CD14-positive monocyte (primary cell): ENCODE results near the gene INPP5A. TPM values are rescaled to one million over a fixed set of nuclear protein-coding genes. Genes with fewer than 3 reads are reported as not detected.

ENCODE experiments used
- DNase-seq, 3 donors: peaks; one replicate each; pipeline ENCODE4 v3.0.0-alpha.2; 2011 to 2022
- H2AFZ ChIP-seq: 2 replicates; pipeline ENCODE4 v1.6.0; 2012; ENCODE audit warnings: mild to moderate bottlenecking, low read depth, low read length, inconsistent platforms; ENCODE audit not compliant: insufficient read depth, poor library complexity, severe bottlenecking
- H3K27ac ChIP-seq, 2 donors: 1 replicate in 1 of 2; 2 replicates in 1 of 2; pipeline ENCODE4 v1.5.1; 2012 to 2013; ENCODE audit warnings: low read length in 2 of 2, control low read depth in 1 of 2, inconsistent platforms in 1 of 2, low read depth in 1 of 2, mild to moderate bottlenecking in 1 of 2
- H3K27me3 ChIP-seq, 2 donors: one replicate each; pipeline versions ENCODE4 v1.6.0 to v1.6.1; 2011 to 2013; ENCODE audit warnings: low read length in 2 of 2; ENCODE audit not compliant: control insufficient read depth in 2 of 2, insufficient read depth in 2 of 2
- H3K36me3 ChIP-seq, 2 donors: replicated peaks in 1 of 2; 1 replicate in 1 of 2; 2 replicates in 1 of 2; pipeline versions ENCODE4 v1.5.1 to v1.6.1; 2012 to 2013; ENCODE audit warnings: low read length in 2 of 2, control low read depth in 1 of 2, inconsistent platforms in 1 of 2, mild to moderate bottlenecking in 1 of 2; ENCODE audit not compliant: insufficient read depth in 2 of 2, control insufficient read depth in 1 of 2
- H3K4me1 ChIP-seq, 2 donors: 1 replicate in 1 of 2; 2 replicates in 1 of 2; pipeline versions ENCODE4 v1.5.1 to v1.6.1; 2012 to 2013; ENCODE audit warnings: low read length in 2 of 2, control low read depth in 1 of 2, inconsistent platforms in 1 of 2, mild to moderate bottlenecking in 1 of 2, moderate library complexity in 1 of 2; ENCODE audit not compliant: insufficient read depth in 2 of 2, control insufficient read depth in 1 of 2
- H3K4me2 ChIP-seq: replicated peaks from 2 replicates; pipeline ENCODE3; 2012; ENCODE audit warnings: low read length, moderate library complexity, mild to moderate bottlenecking; ENCODE audit not compliant: poor library complexity, severe bottlenecking; ENCODE audit errors: extremely low read depth
- H3K4me3 ChIP-seq, 3 experiments: fragments of 200-600 bp in 1 of 3; sonication (generic) in 1 of 3; replicated peaks in 1 of 3; 1 replicate in 2 of 3; 2 replicates in 1 of 3; pipeline ENCODE4 v1.5.1; 2011 to 2013; ENCODE audit warnings: low read length in 3 of 3, mild to moderate bottlenecking in 3 of 3, control low read depth in 2 of 3, low read depth in 2 of 3, inconsistent platforms in 1 of 3, moderate library complexity in 1 of 3
- H3K79me2 ChIP-seq: 2 replicates; pipeline ENCODE4 v1.6.0; 2012; ENCODE audit warnings: mild to moderate bottlenecking, control low read depth, inconsistent platforms, low read length, moderate library complexity; ENCODE audit not compliant: insufficient read depth
- H3K9ac ChIP-seq: 2 replicates; pipeline ENCODE4 v1.6.0; 2017; ENCODE audit warnings: low read length, mild to moderate bottlenecking; ENCODE audit not compliant: insufficient read depth, poor library complexity, severe bottlenecking
- H3K9me3 ChIP-seq, 2 donors: replicated peaks in 1 of 2; 1 replicate in 1 of 2; 2 replicates in 1 of 2; pipeline versions ENCODE4 v1.5.1 to v1.6.1; 2012 to 2013; ENCODE audit warnings: low read length in 2 of 2, control low read depth in 1 of 2; ENCODE audit not compliant: control insufficient read depth in 1 of 2, insufficient read depth in 1 of 2
- H4K20me1 ChIP-seq: 2 replicates; pipeline ENCODE4 v1.6.0; 2012; ENCODE audit warnings: mild to moderate bottlenecking, low read length, control low read depth, moderate library complexity; ENCODE audit not compliant: insufficient read depth
- H3K27ac Mint-ChIP-seq, 7 donors: one replicate each; pipeline ENCODE4 v1.8.0; 2020; ENCODE audit warnings: mild to moderate bottlenecking in 7 of 7, mixed read lengths in 7 of 7, moderate library complexity in 6 of 7, inconsistent platforms in 2 of 7
- H3K27me3 Mint-ChIP-seq, 3 donors: one replicate each; pipeline ENCODE4 v1.8.0; 2021 to 2022; ENCODE audit warnings: low read depth in 3 of 3, mild to moderate bottlenecking in 3 of 3, mixed read lengths in 3 of 3, moderate library complexity in 3 of 3, inconsistent platforms in 1 of 3
- H3K36me3 Mint-ChIP-seq, 2 donors: one replicate each; pipeline ENCODE4 v1.8.0; 2020; ENCODE audit warnings: mixed read lengths in 2 of 2, inconsistent platforms in 1 of 2, mild to moderate bottlenecking in 1 of 2
- H3K4me1 Mint-ChIP-seq: one replicate; pipeline ENCODE4 v1.8.0; 2020; ENCODE audit warnings: mild to moderate bottlenecking, mixed read lengths
- H3K4me3 Mint-ChIP-seq, 2 donors: one replicate each; pipeline ENCODE4 v1.8.0; 2020; ENCODE audit warnings: mild to moderate bottlenecking in 2 of 2, mixed read lengths in 2 of 2, moderate library complexity in 1 of 2
- H3K9me3 Mint-ChIP-seq, 7 donors: one replicate each; pipeline ENCODE4 v1.8.0; 2020 to 2022; ENCODE audit warnings: mixed read lengths in 7 of 7, mild to moderate bottlenecking in 6 of 7, moderate library complexity in 6 of 7, inconsistent platforms in 2 of 7
- CTCF ChIP-seq: fragments of 200-600 bp; IDR thresholded peaks from one replicate; pipeline ENCODE4 v1.8.0; 2022; ENCODE audit warnings: antibody characterized with exemption, mild to moderate bottlenecking
- WGBS: methylation state at CpG from one replicate; pipeline ENCODE4 v1.1.5; 2013; ENCODE audit warnings: missing lambda C conversion rate; ENCODE audit not compliant: insufficient coverage; 5-methylcytosine and 5-hydroxymethylcytosine counted together
- intact Hi-C, 2 donors: fragments of 100-400 bp; cut with micrococcal nuclease; formaldehyde crosslinking; loops; one replicate each; pipeline versions ENCODE4 v1.15.0 to v1.15.1; 2023
- polyA plus RNA-seq, 3 donors: library from polyadenylated mRNA; depleted of rRNA in 1 of 3; unstranded in 2 of 3; stranded (reverse) in 1 of 3; fragments of 300-500 nt in 2 of 3; fragments of >200 nt in 1 of 3; fragmentation: Illumina TruSeq in 2 of 3; gene quantifications; 1 replicate in 2 of 3; 2 replicates in 1 of 3; pipeline ENCODE4 v1.2.3, GENCODE V29; 2012 to 2021

INPP5A gene
- polyA plus RNA-seq, 3 donors: 0.87 to 17.2 (median 2.9) TPM

- 98% methylated on average over 13 of the region's 13 CpGs for WGBS
- no peak for DNase-seq
- Histone ChIP-seq H3K36me3 (peaks cover 47 to 88% of the 10 kb centered on the region in 2 donors), H3K4me3 (no peak overlapping the region), H3K27ac (no peak overlapping the region), H3K9ac (no peak overlapping the region), H4K20me1 (no peaks in the 10 kb centered on the region), H3K4me1 (no peaks in the 10 kb centered on the region), H3K4me2 (no peak overlapping the region), H3K9me3 (peaks cover 6 to 23% of the 10 kb centered on the region in 2 donors), H2AFZ (no peak overlapping the region), H3K79me2 (no peaks in the 10 kb centered on the region), H3K27me3 (no peaks in the 10 kb centered on the region)
- intact Hi-C loops: no loop called here
- Mint-ChIP-seq H3K9me3 (peaks cover 12 to 28% (median 20%) of the 10 kb centered on the region in 7 donors), H3K4me3 (no peak overlapping the region), H3K4me1 (no peaks in the 10 kb centered on the region), H3K27me3 (peaks cover 0 to 2% (median 0%) of the 10 kb centered on the region in 3 donors), H3K27ac (peak overlapping the region in 1 of 7 donors; percentile 11), H3K36me3 (peaks cover 79 to 91% of the 10 kb centered on the region in 2 donors)
- TF ChIP-seq CTCF: no peak
These were observed 174.1 kb downstream of the INPP5A start for GRCh38 chr10:132711613-132712121.

GRCh38 chr10:132712291-132712690 lies 174.7 kb downstream of the INPP5A start:
- no peak for DNase-seq
- Histone ChIP-seq H3K36me3 (peaks cover 47 to 91% of the 10 kb centered on the region in 2 donors), H3K4me3 (no peak overlapping the region), H3K4me1 (no peaks in the 10 kb centered on the region), H3K9me3 (peaks cover 12 to 27% of the 10 kb centered on the region in 2 donors), H3K27me3 (no peaks in the 10 kb centered on the region), H2AFZ (no peak overlapping the region), H3K79me2 (no peaks in the 10 kb centered on the region), H3K9ac (no peak overlapping the region), H3K27ac (no peak overlapping the region), H3K4me2 (no peak overlapping the region), H4K20me1 (no peaks in the 10 kb centered on the region)
- peaks cover 0 to 2% (median 0%) of the 10 kb centered on the region in 3 donors for H3K27me3 Mint-ChIP-seq
- intact Hi-C loops: no loop called here
- peaks cover 15 to 34% (median 26%) of the 10 kb centered on the region in 7 donors for H3K9me3 Mint-ChIP-seq
- H3K27ac Mint-ChIP-seq: no peak overlapping the region
- H3K4me3 Mint-ChIP-seq: no peak overlapping the region
- no peaks in the 10 kb centered on the region for H3K4me1 Mint-ChIP-seq
- TF ChIP-seq CTCF: no peak
- WGBS: 98% methylated on average over 10 of the region's 10 CpGs
- H3K36me3 Mint-ChIP-seq: peaks cover 75 to 89% of the 10 kb centered on the region in 2 donors
